Pulmonary artery endothelial cell (primary cell): ENCODE results near the gene MAP7D1. TPM values are rescaled to one million over a fixed set of nuclear protein-coding genes. Genes with fewer than 3 reads are reported as not detected.
"Not testable (repeated sequence)": the region's sequence is repeated elsewhere in the genome, so short reads cannot be mapped to it uniquely, and the experiment has no call there.

ENCODE experiments used
- DNase-seq: peaks from one replicate; pipeline ENCODE4 v3.0.0-alpha.2; 2011; ENCODE audit warnings: low read depth, low spot score
- total RNA-seq: library from RNA; depleted of rRNA; stranded (reverse); fragments of >200 nt; gene quantifications from 2 replicates; pipeline ENCODE4 v1.2.3, GENCODE V29; 2014

Gene MAP7D1
- total RNA-seq, 1 donor from 2014 or later, result 77.1 TPM

GRCh38 chr1:36166938-36167905, 11.3 kb downstream of the MAP7D1 start:
- no peak for DNase-seq

GRCh38 chr1:36168514-36168913, 12.6 kb downstream of the MAP7D1 start:
- DNase-seq, result no peak

- no peak for DNase-seq
Observed at GRCh38 chr1:36170643-36171412, 14.9 kb downstream of the MAP7D1 start.

- DNase-seq, result no peak
Observed at GRCh38 chr1:36172017-36172747, 16.2 kb downstream of the MAP7D1 start.

- no peak for DNase-seq
Observed at GRCh38 chr1:36172983-36173382, 17.0 kb downstream of the MAP7D1 start.

GRCh38 chr1:36174713-36175112, 18.8 kb downstream of the MAP7D1 start:
- DNase-seq, result no peak

- DNase-seq, result no peak
Observed at GRCh38 chr1:36175137-36176095, 19.5 kb downstream of the MAP7D1 start.

- DNase-seq, result no peak
Observed at GRCh38 chr1:36176106-36176949, 20.4 kb downstream of the MAP7D1 start.

- DNase-seq, result no peak
Observed at GRCh38 chr1:36177589-36178431, 21.9 kb downstream of the MAP7D1 start.

GRCh38 chr1:36178471-36179219, 22.7 kb downstream of the MAP7D1 start:
- DNase-seq, result no peak

- DNase-seq, result no peak
Observed at GRCh38 chr1:36179220-36179600, 23.2 kb downstream of the MAP7D1 start.

GRCh38 chr1:36182734-36183133, 26.8 kb downstream of the MAP7D1 start:
- no peak for DNase-seq

- no peak for DNase-seq
Observed at GRCh38 chr1:36183309-36183856, 27.4 kb downstream of the MAP7D1 start.

GRCh38 chr1:36187800-36188593, 32.0 kb downstream of the MAP7D1 start:
- peak; percentile 74 for DNase-seq

GRCh38 chr1:36196805-36197204, 40.8 kb downstream of the MAP7D1 start:
- not testable (repeated sequence) for DNase-seq

GRCh38 chr1:36198641-36199040, 42.7 kb downstream of the MAP7D1 start:
- DNase-seq, result no peak
